NK-92 (cell line): ENCODE measurements around the gene FHL3.

Experiments used
- DNase-seq: peaks from one replicate; lab custom pipeline; 2025; ENCODE audit not compliant: unreplicated experiment; lab: John Stamatoyannopoulos, UW

FHL3 gene

DNA sequence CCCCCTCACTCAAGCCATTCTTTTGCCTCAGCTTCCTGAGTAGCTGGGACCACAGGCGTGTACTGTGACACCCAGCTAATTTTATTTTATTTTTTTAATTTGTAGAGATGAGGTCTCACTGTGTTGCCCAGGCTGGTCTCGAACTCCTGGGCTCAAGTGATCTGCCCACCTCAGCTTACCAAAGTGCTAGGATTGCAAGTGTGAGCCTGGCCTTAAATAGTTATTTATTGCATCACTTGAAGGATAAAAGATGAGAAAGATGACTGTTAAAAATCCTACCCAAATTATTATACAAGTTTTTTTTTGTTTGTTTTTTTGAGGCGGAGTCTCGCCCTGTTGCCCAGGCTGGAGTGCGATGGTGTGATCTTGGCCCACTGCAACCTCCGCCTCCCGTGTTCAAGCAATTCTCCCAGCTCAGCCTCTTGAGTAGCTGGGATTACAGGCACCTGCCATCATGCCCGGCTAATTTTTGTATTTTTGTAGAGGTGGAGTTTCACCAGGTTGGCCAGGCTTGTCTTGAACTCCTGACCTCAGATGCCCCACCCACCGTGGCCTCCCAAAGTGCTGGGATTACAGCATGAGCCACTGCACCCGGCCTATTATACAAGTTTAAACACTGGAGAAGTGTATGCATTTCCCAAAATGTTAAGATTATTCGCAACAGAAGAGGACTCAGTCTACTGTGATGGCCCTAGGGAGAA, 9.6 kb upstream of the FHL3 start:
- DNase-seq = no peak

- DNase-seq = no peak
Observed at GRCh38 chr1:38014171-38014570, 8.9 kb upstream of the FHL3 start.

- DNase-seq = no peak
Observed at GRCh38 chr1:38013227-38013622, 7.9 kb upstream of the FHL3 start.

- peak; percentile 60 for DNase-seq
Observed at GRCh38 chr1:38012363-38013226, 7.3 kb upstream of the FHL3 start, which contains the start of gene UTP11. Gene UTP11 (plus strand): TSS chr1:38012734. CDS start chr1:38012803, 69 bp downstream.

GRCh38 chr1:38009841-38010180, 4.5 kb upstream of the FHL3 start:
- no peak for DNase-seq

DNA sequence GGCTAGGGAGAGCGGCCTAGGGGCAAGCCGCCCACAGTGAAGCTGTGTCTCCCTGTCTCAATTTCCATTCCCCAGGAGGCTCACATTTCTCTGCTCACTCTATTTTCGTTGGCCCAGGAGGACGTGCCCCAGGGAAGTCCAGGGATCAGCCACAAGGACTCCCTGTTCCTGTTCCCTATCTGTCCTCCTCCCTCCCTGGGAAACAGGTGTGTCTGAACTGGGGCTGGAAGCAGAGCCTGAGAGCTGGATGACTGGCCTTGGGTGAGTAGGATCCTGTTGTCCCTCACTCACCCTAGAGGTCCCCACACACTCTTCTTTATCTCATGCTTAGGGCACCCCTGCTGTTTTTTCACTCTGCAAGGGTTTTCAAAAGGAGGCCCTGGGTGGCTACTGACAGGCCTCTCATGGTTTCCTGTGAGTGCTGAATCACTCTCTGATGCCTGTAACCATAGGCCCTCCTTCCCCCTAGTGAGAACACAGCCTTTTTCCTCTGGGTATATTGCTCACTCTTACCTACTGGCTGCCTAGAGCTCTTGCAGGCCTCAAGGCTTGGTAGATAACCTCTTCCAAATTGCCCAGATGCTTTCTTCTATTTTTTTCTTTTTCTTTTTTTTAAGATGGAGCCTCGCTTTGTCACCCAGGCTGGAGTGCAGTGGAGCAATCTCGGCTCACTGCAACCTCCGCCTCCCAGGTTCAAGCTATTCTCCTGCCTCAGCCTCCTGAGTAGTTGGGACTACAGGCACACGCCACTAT, 4.0 kb upstream of the FHL3 start:
- no peak for DNase-seq

- no peak for DNase-seq
Observed at GRCh38 chr1:38006008-38006828, 904 bp upstream of the FHL3 start.

DNA sequence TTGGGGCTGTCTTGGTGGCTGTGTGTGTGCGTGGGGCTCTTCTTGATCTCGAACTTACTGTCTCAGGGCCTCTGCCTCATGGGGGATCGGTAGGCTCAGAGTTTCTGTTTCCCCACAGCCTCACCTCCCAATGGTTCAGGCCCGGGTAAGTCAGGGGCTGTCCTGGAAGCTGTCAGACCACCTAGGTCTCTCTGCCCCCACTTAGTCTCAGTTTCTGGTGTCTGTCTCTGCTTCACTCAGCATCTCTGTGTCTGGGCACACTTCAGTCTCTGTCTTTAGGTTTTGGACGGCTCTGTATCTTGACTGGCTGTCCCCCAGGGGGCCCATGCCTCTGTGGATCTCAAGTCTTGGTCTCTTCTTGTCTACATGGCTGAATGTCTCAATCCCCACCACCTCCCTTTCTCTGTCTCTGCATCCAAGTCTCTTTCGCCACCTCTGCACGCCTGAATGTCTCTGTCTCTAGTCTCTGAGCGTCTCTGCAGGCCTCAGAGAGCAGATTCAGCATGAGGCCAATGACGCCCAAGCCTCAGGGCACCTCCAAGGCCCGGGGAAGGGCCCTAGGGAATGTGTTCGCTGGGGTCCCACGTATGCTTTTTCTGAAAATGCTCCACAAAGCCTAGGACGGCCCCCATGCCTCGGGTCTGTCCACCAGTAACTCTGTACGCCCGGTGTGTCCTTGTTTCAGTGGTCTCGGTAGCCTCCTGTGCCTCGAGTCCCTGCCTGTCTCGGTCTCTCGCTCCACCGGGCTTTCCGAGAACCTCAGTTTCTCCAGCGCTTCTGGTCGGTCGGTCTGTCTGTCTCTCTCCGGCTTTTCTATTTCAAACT, 818 bp downstream of the FHL3 start:
- DNase-seq = no peak

- DNase-seq = no peak
Observed at GRCh38 chr1:38003261-38004250, 1.8 kb downstream of the FHL3 start.

- no peak for DNase-seq
Observed at GRCh38 chr1:38000529-38001455, 4.5 kb downstream of the FHL3 start.

DNA sequence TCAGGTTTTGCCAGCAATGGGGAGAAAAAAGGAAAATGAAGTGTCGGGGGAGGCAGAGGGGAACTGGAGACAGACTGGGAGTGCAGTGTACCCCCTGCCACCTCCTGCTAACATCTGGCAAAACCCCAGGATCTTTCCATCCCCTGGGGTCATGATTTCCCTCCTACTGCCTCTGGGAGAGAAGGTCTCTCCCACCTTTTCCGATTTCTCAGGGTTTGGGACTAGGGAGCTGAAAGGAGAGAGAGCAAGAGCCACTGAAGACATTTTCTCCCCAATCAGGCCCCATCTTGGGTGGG, 5.1 kb downstream of the FHL3 start:
- no peak for DNase-seq

DNA sequence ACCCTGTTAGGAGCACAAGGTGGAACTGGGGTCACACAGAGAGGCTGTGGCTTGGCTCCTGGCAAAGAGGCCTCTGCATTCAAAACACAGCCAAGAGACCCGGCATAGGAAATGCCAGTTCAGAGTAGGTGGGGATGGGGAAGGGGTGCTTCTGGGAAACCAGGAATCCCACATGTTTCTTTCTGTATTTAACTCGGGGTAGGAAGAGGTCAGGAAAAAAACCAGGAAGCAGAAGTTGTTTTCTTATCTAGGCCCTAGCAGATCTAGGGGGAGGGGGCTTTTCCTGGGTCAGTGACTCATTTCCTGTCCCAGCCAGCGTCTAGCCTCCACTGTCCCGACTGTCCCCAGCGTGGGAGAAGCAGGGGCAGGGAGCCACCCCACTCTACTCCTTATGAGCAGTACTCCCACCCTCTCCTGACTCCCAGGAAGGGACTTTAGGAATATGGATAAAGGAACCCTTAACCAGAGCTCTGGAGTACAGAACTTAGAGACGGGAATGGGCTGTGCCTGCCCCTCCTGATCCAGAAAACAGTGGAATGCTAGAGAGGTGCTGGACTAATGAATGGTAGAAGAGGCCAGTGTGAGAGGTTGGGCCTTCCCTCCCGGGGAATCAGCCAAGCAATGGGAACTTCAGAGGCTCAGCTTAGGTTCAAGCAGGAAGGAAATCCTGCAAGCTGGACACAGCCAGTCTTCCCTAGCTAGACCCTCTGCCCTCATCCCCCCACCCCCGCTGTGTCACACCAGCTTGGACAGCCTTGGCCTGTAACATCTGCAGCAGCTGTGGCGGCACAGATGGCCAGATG, 5.7 kb downstream of the FHL3 start:
- DNase-seq = no peak

GRCh38 chr1:37998913-37999429, 6.3 kb downstream of the FHL3 start:
- DNase-seq = no peak

DNA sequence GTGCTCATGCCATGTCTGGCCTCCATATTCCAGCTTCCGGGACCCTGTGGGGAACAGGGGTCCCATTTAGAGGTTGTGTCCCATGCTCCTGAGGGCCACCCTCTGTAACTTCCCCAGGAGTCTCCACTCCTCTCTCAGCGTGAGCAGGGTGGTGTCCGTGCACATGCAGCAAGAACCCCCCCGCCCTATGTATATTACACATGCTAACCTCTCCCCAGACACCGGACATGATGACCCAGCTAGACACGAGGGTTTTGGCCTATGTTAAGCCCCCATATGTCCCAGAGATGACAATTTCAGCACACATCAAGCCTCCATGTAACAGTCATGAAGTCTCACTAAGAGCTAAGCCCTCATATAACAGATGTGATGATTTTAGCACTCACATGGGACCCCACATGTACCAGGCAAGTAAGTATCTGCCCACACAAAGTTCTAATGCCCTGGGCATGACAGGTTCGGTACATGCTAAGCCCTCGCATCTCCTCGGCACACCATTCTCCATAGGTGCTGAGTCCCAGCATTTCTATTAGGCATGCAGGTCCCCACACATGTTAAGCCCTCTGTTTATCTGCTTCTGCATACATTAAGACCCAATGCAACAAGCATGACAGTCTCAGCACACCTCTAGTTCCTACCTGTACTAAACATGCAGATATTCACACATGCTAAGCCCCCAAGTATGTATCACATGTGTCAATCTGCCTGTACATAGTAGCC, 7.1 kb downstream of the FHL3 start:
- DNase-seq = no peak

DNA sequence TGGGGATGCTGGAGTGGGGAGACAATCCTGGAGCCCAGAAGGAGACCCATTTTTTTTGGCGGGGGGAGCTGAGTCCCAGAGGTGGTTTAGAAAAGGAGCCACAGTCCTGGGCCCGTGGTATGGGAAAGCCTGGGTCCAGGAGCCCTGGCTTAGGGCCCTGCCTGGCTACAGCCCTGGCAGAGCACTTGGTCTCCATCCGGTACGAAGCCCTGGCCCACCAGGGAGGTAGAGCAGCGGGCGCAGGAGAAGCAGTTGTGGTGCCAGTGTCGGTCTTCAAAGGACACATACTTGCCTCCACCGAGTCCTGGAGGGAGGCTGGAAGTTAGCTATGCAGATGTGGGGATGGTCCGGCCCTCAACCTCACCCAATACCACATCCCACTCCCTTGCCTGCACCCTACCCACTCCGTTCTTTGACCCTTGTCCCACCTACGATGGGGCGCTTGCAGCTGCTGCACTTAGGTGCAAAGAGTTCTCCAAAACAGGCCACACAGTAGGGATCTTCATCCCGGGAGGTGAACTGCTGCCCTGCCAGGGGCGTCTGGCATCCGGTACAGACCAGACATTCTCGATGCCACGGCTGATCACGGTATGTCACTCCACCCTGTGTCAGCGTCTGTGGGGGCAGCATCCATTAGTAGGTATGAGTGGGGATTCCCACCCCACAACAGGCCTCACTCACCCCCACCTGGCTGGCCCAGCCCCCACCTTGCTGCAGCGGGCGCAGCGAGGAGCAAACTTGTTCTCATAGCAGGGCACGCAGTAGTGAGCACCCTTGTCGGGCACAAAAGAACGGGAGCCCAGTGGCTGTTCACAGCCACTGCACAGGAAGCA, 7.8 kb downstream of the FHL3 start:
- no peak for DNase-seq
